B cell (primary cell): ENCODE data around the gene SART3. TPM values are rescaled to one million over a fixed set of nuclear protein-coding genes. Genes with fewer than 3 reads are reported as not detected.

ENCODE experiments used
- ATAC-seq: fragments of 200-7000 bp; cut with Tn5 transposase; one replicate; pipeline ENCODE4 v1.10.0; 2021; ENCODE audit warnings: low read depth, mild to moderate bottlenecking, moderate number of reproducible peaks, moderate library complexity
- CTCF ChIA-PET: fragments of 350-600 bp; sonication (Branson Sonifier 250); formaldehyde crosslinking; loops from one replicate; lab custom pipeline; 2021; ENCODE audit warnings: antibody characterized with exemption, inconsistent platforms; lab: Charles Lee
- POLR2A ChIA-PET: fragments of 350-600 bp; sonication (Branson Sonifier 250); formaldehyde crosslinking; loops from one replicate; lab custom pipeline; 2021; ENCODE audit warnings: antibody characterized with exemption; lab: Charles Lee
- DNase-seq: peaks from one replicate; pipeline ENCODE4 v3.0.0; 2013
- H2AFZ ChIP-seq: 2 replicates; pipeline ENCODE4 v1.6.1; 2012; ENCODE audit warnings: mild to moderate bottlenecking, low read depth, low read length; ENCODE audit not compliant: insufficient read depth, poor library complexity, severe bottlenecking
- H3K27ac ChIP-seq, 2 donors: 1 replicate in 1 of 2; 2 replicates in 1 of 2; pipeline ENCODE4 v1.5.1; 2012 to 2013; ENCODE audit warnings: low read length in 2 of 2, mild to moderate bottlenecking in 2 of 2, moderate library complexity in 1 of 2
- H3K27me3 ChIP-seq, 4 experiments: fragments of 200-600 bp in 1 of 4; sonication (generic) in 1 of 4; replicated peaks in 1 of 4; 1 replicate in 2 of 4; 2 replicates in 2 of 4; pipeline versions ENCODE4 v1.6.1 to v1.7.0; 2013 to 2016; ENCODE audit warnings: low read length in 3 of 4, mild to moderate bottlenecking in 2 of 4, mixed read lengths in 1 of 4, moderate library complexity in 1 of 4; ENCODE audit not compliant: insufficient read depth in 4 of 4, control insufficient read depth in 3 of 4; ENCODE audit errors: control extremely low read depth in 1 of 4
- H3K36me3 ChIP-seq, 2 experiments: replicated peaks in 1 of 2; 1 replicate in 1 of 2; 2 replicates in 1 of 2; pipeline versions ENCODE4 v1.6.1 to v1.7.1; 2013; ENCODE audit warnings: low read length in 1 of 2; ENCODE audit not compliant: insufficient read depth in 2 of 2, control insufficient read depth in 1 of 2; ENCODE audit errors: control extremely low read depth in 1 of 2, extremely low read depth in 1 of 2
- H3K4me1 ChIP-seq, 2 donors: fragments of 200-600 bp in 1 of 2; sonication (generic) in 1 of 2; 1 replicate in 1 of 2; 2 replicates in 1 of 2; pipeline versions ENCODE4 v1.5.1 to v1.6.1; 2013 to 2017; ENCODE audit warnings: low read length in 2 of 2; ENCODE audit not compliant: control insufficient read depth in 2 of 2, insufficient read depth in 2 of 2
- H3K4me2 ChIP-seq: replicated peaks from 2 replicates; pipeline ENCODE3; 2012; ENCODE audit warnings: mild to moderate bottlenecking, low read depth, low read length; ENCODE audit not compliant: poor library complexity, severe bottlenecking
- H3K4me3 ChIP-seq, 5 experiments: fragments of 200-600 bp in 1 of 5; sonication (generic) in 1 of 5; 1 replicate in 3 of 5; 2 replicates in 2 of 5; pipeline versions ENCODE4 v1.5.1 to v1.7.0; 2011 to 2016; ENCODE audit warnings: low read length in 4 of 5, mild to moderate bottlenecking in 4 of 5, low read depth in 2 of 5, control low read depth in 1 of 5, moderate library complexity in 1 of 5; ENCODE audit not compliant: insufficient read depth in 1 of 5; ENCODE audit errors: control extremely low read depth in 1 of 5, extremely low read depth in 1 of 5
- H3K79me2 ChIP-seq: fragments of 200-600 bp; sonication (generic); one replicate; pipeline ENCODE4 v1.6.0; 2016; ENCODE audit warnings: low read length; ENCODE audit not compliant: control insufficient read depth, insufficient read depth
- H3K9ac ChIP-seq: fragments of 200-600 bp; sonication (generic); 2 replicates; pipeline ENCODE4 v1.6.1; 2017; ENCODE audit warnings: mild to moderate bottlenecking, low read length, moderate library complexity
- H3K9me3 ChIP-seq, 3 donors: one replicate each; pipeline versions ENCODE4 v1.6.1 to v1.7.1; 2013; ENCODE audit warnings: low read length in 2 of 3; ENCODE audit not compliant: control insufficient read depth in 2 of 3, insufficient read depth in 1 of 3; ENCODE audit errors: control extremely low read depth in 1 of 3
- H4K20me1 ChIP-seq: 2 replicates; pipeline ENCODE4 v1.6.0; 2012; ENCODE audit warnings: mild to moderate bottlenecking, low read length; ENCODE audit not compliant: insufficient read depth, control insufficient read depth, poor library complexity, severe bottlenecking
- H3K27ac Mint-ChIP-seq: one replicate; pipeline ENCODE4 v1.8.0; 2021; ENCODE audit warnings: mixed read lengths
- H3K27me3 Mint-ChIP-seq: one replicate; pipeline ENCODE4 v1.8.0; 2021; ENCODE audit warnings: mixed read lengths
- H3K4me1 Mint-ChIP-seq: one replicate; pipeline ENCODE4 v1.8.0; 2021; ENCODE audit warnings: mixed read lengths
- H3K4me3 Mint-ChIP-seq: one replicate; pipeline ENCODE4 v1.8.0; 2021; ENCODE audit warnings: mixed read lengths
- H3K9me3 Mint-ChIP-seq: one replicate; pipeline ENCODE4 v1.8.0; 2022; ENCODE audit warnings: mixed read lengths; ENCODE audit not compliant: insufficient read depth
- EZH2 ChIP-seq: IDR thresholded peaks from 2 replicates; pipeline ENCODE4 v1.6.1; 2012; ENCODE audit warnings: borderline replicate concordance, low read depth, mild to moderate bottlenecking, moderate library complexity, low read length; ENCODE audit not compliant: insufficient read depth, poor library complexity, severe bottlenecking
- WGBS: methylation state at CpG from one replicate; pipeline ENCODE4 v1.1.5; 2013; ENCODE audit warnings: missing lambda C conversion rate; ENCODE audit not compliant: insufficient coverage; 5-methylcytosine and 5-hydroxymethylcytosine counted together
- intact Hi-C: fragments of 100-400 bp; cut with micrococcal nuclease; formaldehyde crosslinking; loops from one replicate; pipeline ENCODE4 v1.10.0; 2022
- polyA plus RNA-seq: library from polyadenylated mRNA; depleted of rRNA; stranded (reverse); fragments of >200 nt; gene quantifications from 2 replicates; pipeline ENCODE4 v1.2.3, GENCODE V29; 2012
- total RNA-seq, 2 donors: library from RNA; stranded (reverse); fragments of 120-200 nt in 1 of 2; gene quantifications; 1 replicate in 1 of 2; 2 replicates in 1 of 2; pipeline versions ENCODE4 v1.2.3 to v1.2.4, GENCODE V29; 2013 to 2022
- TF ChIP-seq, protein P1 (sequence below): fragments of 200-600 bp; IDR thresholded peaks from one replicate; pipeline ENCODE4 v1.8.0; 2022; ENCODE audit warnings: antibody characterized with exemption, mild to moderate bottlenecking

SART3 gene
- total and polyA plus RNA-seq, 2 donors (not counting 1 experiment from before 2014, with no cell fraction given) = 24.1 to 131 TPM

DNA sequence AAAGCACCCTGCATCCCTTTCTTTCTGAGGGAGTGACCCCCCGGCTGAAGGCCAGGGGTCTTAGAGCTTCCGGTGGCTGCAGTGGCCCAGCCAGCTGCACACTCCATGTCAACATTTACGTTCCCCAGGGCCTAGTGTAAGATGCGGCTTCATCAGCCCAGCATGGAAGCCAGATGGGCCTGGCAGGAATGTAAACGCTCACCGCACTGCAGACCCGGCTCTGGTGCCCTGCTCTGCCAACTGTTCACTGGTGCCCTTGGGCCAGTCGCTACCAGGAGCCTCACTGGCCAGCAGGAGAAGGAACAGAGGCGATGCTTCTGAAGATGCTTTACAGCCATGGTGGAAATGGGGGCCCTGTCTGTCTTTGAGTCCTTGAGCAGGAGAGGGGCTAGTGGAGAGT is 45.5 kb upstream of the SART3 start:
- no peaks in the 10 kb centered on the region for H3K9me3 Mint-ChIP-seq
- ATAC-seq = no peak
- TF ChIP-seq, protein P1, sequence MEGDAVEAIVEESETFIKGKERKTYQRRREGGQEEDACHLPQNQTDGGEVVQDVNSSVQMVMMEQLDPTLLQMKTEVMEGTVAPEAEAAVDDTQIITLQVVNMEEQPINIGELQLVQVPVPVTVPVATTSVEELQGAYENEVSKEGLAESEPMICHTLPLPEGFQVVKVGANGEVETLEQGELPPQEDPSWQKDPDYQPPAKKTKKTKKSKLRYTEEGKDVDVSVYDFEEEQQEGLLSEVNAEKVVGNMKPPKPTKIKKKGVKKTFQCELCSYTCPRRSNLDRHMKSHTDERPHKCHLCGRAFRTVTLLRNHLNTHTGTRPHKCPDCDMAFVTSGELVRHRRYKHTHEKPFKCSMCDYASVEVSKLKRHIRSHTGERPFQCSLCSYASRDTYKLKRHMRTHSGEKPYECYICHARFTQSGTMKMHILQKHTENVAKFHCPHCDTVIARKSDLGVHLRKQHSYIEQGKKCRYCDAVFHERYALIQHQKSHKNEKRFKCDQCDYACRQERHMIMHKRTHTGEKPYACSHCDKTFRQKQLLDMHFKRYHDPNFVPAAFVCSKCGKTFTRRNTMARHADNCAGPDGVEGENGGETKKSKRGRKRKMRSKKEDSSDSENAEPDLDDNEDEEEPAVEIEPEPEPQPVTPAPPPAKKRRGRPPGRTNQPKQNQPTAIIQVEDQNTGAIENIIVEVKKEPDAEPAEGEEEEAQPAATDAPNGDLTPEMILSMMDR = no peak
- CTCF ChIA-PET = no interaction called here
- POLR2A ChIA-PET = interaction anchor here (0.9 kb wide), 1 partner anchor 27 kb away, joined by 7 read pairs; no protein-coding TSS in a partner anchor
- H3K27ac Mint-ChIP-seq = no peak overlapping the region
- intact Hi-C loops = no loop called here
- H3K4me3 ChIP-seq = no peak overlapping the region
- H3K27ac ChIP-seq = no peak overlapping the region
- H3K4me1 ChIP-seq = peaks cover 0 to 4% of the 10 kb centered on the region in 2 donors
- H4K20me1 ChIP-seq = no peaks in the 10 kb centered on the region
- no peak overlapping the region for H3K4me3 Mint-ChIP-seq
- H2AFZ ChIP-seq = no peak overlapping the region
- H3K36me3 ChIP-seq = no peaks in the 10 kb centered on the region
- no peak overlapping the region for H3K4me2 ChIP-seq
- H3K27me3 ChIP-seq = peaks cover 0 to 12% (median 2%) of the 10 kb centered on the region in 4 experiments
- no peaks in the 10 kb centered on the region for H3K79me2 ChIP-seq
- DNase-seq = no peak
- H3K9ac ChIP-seq = no peak overlapping the region
- peaks cover 8% of the 10 kb centered on the region for H3K27me3 Mint-ChIP-seq
- H3K4me1 Mint-ChIP-seq = peaks cover under 1% of the 10 kb centered on the region
- peaks cover 0 to 4% (median 0%) of the 10 kb centered on the region in 3 donors for H3K9me3 ChIP-seq
- 100% methylated on average over 9 of the region's 9 CpGs for WGBS

DNA sequence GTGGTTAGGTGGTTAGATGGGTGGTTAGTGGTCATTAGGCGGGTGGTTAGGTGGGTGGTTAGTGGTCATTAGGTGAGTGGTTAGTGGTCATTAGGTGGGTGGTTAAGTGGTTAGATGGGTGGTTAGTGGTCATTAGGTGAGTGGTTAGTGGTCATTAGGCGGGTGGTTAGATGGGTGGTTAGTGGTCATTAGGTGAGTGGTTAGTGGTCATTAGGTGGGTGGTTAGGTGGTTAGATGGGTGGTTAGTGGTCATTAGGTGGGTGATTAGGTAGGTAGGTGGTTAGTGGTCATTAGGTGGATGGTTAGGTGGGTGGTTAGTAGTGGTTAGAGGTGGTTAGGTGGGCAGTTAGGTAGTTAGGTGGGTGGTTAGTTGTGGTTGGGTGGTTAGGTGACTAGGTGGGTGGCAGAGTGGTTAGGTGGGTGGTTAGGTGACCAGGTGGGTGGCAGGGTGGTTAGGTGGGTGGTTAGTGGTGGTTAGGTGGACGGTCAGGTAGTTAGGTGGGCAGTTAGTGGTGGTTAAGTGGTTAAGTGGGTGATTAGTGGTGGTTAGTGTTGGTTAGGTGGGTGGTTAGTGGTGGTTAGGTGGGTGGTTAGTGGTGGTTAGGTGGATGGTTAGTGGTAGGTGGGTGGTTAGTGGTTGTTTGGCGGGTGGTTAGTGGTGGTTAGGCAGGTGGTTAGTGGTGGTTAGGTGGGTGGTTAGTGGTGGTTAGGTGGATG is 44.9 kb upstream of the SART3 start:
- 82% methylated on average over 4 of the region's 4 CpGs for WGBS
- ATAC-seq (no peak), DNase-seq (no peak)
- H2AFZ ChIP-seq = no peak overlapping the region
- no peaks in the 10 kb centered on the region for H3K36me3 ChIP-seq
- no peak overlapping the region for H3K4me2 ChIP-seq
- ChIA-PET POLR2A (interaction anchor here (0.9 kb wide), 1 partner anchor 27 kb away, joined by 7 read pairs; no protein-coding TSS in a partner anchor), CTCF (no interaction called here)
- H3K27ac ChIP-seq = no peak overlapping the region
- no peaks in the 10 kb centered on the region for H3K4me1 Mint-ChIP-seq
- H3K9me3 ChIP-seq = peaks cover 0 to 4% (median 0%) of the 10 kb centered on the region in 3 donors
- H3K27ac Mint-ChIP-seq = peak overlapping the region; percentile 32
- no peak overlapping the region for H3K4me3 Mint-ChIP-seq
- no peak overlapping the region for H3K9ac ChIP-seq
- H3K79me2 ChIP-seq = no peaks in the 10 kb centered on the region
- peaks cover 0 to 12% (median 2%) of the 10 kb centered on the region in 4 experiments for H3K27me3 ChIP-seq
- TF ChIP-seq, protein P1 = no peak
- no peak for TF ChIP-seq EZH2
- intact Hi-C loops = no loop called here
- H4K20me1 ChIP-seq = no peaks in the 10 kb centered on the region
- H3K27me3 Mint-ChIP-seq = peaks cover 7% of the 10 kb centered on the region
- H3K9me3 Mint-ChIP-seq = no peaks in the 10 kb centered on the region
- H3K4me1 ChIP-seq = peaks cover 0 to 4% of the 10 kb centered on the region in 2 donors
- H3K4me3 ChIP-seq = no peak overlapping the region
